Epithelial cell of prostate (primary cell): ENCODE data around the gene ZCCHC24.
"Not testable (repeated sequence)": the region's sequence is repeated elsewhere in the genome, so short reads cannot be mapped to it uniquely, and the experiment has no call there.

Experiments
- DNase-seq: peaks from one replicate; pipeline ENCODE4 v3.0.0-alpha.2; 2011; ENCODE audit warnings: low read depth, low spot score
- H3K27ac ChIP-seq: fragments of 450-650 bp; 2 replicates; pipeline ENCODE4 v1.5.1; 2017; ENCODE audit warnings: mild to moderate bottlenecking

The ZCCHC24 gene

DNA sequence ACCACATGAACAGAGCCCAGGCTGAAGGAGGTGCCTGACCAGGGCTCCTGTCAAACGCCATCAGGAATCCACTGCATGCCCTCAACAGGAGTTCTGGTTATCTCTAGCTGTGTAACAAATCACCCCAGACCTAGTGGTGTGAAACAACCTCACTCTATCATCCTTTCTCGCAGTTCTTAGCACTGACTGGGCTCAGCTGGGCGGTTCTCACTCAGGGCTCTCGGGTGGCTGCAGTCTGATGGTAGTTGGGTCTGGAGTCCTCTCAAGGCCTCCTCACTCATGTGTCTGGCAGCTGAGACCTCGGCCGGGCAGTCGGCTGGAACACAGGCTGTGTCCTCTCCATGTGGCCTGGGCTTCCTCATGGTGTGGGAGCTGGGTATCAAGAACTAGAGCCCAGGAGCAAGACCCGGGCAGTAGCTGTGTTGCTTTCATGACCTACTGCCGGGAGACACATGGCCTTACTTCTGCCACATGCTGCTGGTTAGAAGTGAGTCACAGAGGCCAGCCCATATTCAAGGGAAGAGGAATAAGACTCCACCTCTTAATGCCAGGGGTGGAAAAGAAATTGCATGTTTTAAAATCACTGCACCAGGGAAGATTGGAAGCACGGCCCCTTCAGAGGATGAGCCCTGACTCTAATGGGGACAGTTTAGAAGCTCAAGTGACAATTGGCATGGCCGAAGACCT is 107.5 kb downstream of the ZCCHC24 start:
- H3K27ac ChIP-seq, DNase-seq: not testable (repeated sequence)

DNA sequence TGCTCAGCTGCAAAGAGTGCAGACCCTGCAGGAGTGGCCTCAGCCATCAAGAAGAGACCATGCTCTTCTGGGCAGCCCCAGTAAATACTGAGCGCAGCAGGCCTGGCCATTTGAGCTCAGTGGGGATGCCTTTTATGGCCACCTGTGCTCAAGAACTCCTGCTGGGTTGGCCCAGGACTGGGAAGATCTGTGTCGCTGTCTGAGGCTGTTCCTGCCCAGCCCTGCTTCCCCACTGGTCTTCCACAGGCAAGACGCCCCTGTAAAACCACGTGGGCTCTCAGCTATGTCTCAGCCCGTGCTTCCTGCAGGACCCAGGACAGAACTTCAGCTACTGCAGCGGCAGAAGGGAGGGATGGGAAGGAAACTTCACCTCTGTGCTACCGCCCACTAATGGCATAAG is 108.7 kb downstream of the ZCCHC24 start:
- H3K27ac ChIP-seq = no peak overlapping the region
- DNase-seq = no peak

DNA sequence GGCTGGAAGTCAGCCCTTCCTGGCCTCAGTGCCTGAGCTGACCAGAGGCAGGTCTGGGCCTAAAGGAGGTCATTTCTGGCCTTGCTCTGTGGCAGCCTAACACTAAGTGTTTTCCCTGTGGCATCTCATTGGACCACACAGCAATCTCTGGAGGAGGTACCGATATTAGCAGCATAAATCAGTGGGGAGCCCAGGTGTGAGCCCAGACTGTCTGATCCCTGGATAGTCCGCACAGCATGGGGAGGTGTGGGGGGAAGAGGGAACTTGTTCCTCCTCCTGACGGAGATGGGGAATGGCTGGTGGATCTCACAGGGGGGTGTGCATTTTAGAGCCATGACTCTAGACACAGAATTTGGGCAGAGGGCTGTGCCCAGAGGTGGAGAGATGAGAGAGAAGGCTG is 109.1 kb downstream of the ZCCHC24 start:
- H3K27ac ChIP-seq = no peak overlapping the region
- no peak for DNase-seq

GRCh38 chr10:79335470-79336235 is 109.8 kb downstream of the ZCCHC24 start:
- no peak for DNase-seq
- H3K27ac ChIP-seq = no peak overlapping the region

DNA sequence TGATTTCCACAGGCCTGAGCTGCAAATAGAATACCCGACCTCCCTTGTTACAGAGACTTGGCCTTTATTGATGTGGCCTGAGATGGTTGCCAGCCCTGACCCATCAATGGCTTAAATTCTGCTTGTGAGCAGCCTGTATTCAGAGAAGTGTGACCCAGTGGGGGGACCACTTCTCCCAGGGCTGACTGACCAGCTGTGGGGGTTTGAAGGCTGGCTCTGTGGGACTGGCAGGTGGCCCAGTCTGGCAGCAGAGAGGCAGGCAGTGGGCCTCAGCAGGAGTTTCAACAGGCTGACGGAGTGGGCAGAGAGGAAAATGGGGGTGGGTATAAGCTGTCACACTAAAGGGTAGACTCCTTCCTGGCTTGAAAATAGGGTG is 110.3 kb downstream of the ZCCHC24 start:
- no peak overlapping the region for H3K27ac ChIP-seq

GRCh38 chr10:79334573-79334972 is 110.9 kb downstream of the ZCCHC24 start:
- H3K27ac ChIP-seq = peak overlapping the region; percentile 97

More for the DNA sequence above, 110.3 kb downstream of the ZCCHC24 start:
- DNase-seq = no peak

GRCh38 chr10:79333513-79333912 is 111.9 kb downstream of the ZCCHC24 start:
- H3K27ac ChIP-seq = peak overlapping the region; percentile 97
- DNase-seq = no peak

More at GRCh38 chr10:79334573-79334972, 110.9 kb downstream of the ZCCHC24 start:
- DNase-seq = no peak

DNA sequence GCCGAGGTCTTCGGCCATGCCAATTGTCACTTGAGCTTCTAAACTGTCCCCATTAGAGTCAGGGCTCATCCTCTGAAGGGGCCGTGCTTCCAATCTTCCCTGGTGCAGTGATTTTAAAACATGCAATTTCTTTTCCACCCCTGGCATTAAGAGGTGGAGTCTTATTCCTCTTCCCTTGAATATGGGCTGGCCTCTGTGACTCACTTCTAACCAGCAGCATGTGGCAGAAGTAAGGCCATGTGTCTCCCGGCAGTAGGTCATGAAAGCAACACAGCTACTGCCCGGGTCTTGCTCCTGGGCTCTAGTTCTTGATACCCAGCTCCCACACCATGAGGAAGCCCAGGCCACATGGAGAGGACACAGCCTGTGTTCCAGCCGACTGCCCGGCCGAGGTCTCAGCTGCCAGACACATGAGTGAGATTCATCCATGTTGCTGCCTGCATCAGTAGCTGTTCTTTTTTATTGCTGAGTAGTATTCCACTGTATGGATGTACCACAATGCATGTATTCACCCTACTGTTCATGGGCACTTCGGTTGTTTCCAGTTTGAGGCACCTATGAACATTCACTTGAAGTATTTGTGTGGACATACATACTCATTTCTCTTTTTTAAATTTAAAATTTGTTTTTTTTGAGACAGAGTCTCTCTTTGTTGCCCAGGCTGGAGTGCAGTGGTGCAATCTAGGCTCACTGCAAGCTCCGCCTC is 112.7 kb downstream of the ZCCHC24 start:
- H3K27ac ChIP-seq = peak overlapping the region; percentile 97

More for the DNA sequence above, 112.7 kb downstream of the ZCCHC24 start:
- not testable (repeated sequence) for DNase-seq
